AG10803 (cell line): ENCODE measurements around the gene RASGRP3.

Source experiments
- DNase-seq: peaks from one replicate; pipeline ENCODE4 v3.0.0; 2010; ENCODE audit warnings: low read depth
- H3K4me3 ChIP-seq: 2 replicates; pipeline ENCODE4 v1.5.1; 2011; ENCODE audit warnings: mild to moderate bottlenecking, low read length, control low read depth
- TF ChIP-seq, protein P1 (sequence below): conservative IDR thresholded peaks from 2 replicates; pipeline ENCODE4 v1.5.1; 2011; ENCODE audit warnings: mild to moderate bottlenecking, low read length, control low read depth, inconsistent platforms

The RASGRP3 gene

DNA sequence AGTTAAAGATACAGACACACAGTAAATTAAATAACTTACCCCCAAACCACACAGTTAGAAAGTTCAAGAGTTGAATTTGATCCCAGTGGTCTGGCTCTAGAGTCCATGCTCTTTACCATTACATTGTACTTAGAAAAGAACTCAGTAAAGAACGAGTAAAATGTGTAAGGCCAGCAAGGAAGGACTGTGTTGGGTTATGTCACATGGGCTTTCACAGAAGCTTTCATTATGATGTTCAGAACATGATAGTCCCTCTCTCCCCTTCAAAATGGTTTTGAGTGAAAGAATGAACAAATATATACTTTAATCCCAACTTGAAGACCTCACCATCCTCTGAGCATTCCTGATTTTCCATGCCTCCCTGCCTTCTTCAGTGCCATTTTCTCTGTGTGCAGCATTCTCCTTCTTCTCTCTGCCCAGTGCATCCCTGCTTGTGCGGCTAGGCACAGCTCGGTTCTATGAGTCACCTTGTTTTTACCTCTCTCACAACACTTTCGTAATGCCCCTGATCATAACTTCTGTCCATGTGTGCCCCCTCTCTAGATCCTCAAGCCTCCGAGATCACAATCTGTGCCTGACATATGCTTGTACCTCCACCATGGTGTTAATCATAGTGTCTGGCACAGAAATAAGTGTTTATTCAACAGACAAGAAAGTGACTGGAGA is 22.0 kb downstream of the RASGRP3 start:
- DNase-seq: no peak
- H3K4me3 ChIP-seq: no peak overlapping the region
- TF ChIP-seq, protein P1, sequence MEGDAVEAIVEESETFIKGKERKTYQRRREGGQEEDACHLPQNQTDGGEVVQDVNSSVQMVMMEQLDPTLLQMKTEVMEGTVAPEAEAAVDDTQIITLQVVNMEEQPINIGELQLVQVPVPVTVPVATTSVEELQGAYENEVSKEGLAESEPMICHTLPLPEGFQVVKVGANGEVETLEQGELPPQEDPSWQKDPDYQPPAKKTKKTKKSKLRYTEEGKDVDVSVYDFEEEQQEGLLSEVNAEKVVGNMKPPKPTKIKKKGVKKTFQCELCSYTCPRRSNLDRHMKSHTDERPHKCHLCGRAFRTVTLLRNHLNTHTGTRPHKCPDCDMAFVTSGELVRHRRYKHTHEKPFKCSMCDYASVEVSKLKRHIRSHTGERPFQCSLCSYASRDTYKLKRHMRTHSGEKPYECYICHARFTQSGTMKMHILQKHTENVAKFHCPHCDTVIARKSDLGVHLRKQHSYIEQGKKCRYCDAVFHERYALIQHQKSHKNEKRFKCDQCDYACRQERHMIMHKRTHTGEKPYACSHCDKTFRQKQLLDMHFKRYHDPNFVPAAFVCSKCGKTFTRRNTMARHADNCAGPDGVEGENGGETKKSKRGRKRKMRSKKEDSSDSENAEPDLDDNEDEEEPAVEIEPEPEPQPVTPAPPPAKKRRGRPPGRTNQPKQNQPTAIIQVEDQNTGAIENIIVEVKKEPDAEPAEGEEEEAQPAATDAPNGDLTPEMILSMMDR: no peak

DNA sequence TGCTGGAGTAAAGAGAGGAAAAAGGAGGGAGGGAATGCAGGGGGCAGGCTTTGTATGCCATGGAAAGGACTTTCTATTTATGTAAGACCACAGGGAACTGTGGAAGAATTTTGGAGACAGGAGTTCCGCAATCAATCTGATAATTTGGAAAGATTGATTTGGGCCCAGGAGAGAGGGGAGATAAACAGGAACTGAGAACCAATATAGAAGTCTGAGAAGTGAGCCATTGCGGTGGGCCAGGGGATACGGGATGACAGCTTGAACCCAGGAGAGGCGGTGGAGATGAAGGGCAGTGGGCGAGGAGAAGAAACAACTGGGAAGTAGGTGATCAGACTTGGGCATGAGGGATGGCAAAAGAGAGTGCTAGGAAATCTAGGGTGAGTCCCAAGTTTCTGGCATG is 23.7 kb downstream of the RASGRP3 start:
- DNase-seq: no peak
- H3K4me3 ChIP-seq: no peak overlapping the region

DNA sequence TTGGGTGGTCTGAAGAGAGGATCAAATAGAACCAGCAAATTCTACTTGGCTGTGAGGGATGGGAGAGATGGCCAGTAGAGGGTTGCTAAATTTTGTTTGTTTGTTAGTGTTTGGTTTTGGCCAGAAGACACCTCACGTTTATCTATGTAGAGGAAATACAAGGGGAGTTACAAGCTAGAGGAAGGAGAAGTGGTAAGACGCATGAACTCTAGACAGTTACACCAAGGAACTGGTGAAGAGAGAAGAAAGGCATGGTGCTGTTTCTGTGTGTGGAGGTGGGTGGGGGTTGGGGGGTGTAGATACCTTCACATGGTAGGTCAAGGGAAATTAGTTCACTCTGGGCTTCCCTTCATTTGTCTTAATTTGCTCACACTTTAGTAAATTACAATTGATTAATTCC is 25.6 kb downstream of the RASGRP3 start:
- DNase-seq: no peak
- no peak overlapping the region for H3K4me3 ChIP-seq
- TF ChIP-seq, protein P1: no peak

More for the DNA sequence above, 23.7 kb downstream of the RASGRP3 start:
- TF ChIP-seq, protein P1: no peak

DNA sequence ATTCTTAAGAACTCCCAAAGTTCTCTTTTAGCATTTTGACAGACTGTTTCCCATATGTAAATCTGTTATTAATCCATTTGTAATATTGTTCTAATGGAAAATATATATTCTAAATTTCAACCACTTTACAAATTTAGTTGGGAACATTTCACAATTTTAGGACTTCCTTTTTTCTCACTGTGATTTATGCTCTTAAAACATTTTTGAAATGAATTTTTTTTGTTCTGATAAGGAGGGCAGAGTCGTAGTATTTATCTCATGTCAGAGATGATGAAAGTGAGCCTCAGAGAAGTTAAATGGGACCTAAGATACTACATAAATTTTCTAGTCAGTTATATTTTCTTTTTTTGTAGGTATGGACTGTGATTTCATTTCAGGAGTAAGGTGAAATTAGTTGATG is 26.6 kb downstream of the RASGRP3 start:
- TF ChIP-seq, protein P1: no peak
- no peak overlapping the region for H3K4me3 ChIP-seq
- DNase-seq: no peak

DNA sequence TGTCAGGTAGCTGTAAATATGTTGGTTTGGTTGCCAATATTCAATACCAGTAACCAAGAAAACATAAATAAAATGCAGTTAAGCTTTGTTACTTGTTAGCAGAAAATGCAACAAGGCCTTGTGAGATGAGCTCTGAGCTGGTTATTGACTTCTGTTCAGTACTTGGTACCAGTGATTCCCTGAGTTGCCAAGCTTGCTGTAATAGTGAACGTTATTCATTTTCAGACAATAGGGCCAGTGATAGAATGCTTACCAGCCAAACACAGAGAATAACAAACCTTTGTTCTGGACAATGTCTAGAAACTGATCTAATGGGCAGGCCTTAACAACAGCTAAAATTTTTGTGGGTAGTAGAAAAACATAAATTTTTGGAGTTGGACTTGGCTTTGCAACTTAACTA is 29.5 kb downstream of the RASGRP3 start:
- H3K4me3 ChIP-seq: no peak overlapping the region
- TF ChIP-seq, protein P1: no peak
- peak; percentile 35 for DNase-seq

DNA sequence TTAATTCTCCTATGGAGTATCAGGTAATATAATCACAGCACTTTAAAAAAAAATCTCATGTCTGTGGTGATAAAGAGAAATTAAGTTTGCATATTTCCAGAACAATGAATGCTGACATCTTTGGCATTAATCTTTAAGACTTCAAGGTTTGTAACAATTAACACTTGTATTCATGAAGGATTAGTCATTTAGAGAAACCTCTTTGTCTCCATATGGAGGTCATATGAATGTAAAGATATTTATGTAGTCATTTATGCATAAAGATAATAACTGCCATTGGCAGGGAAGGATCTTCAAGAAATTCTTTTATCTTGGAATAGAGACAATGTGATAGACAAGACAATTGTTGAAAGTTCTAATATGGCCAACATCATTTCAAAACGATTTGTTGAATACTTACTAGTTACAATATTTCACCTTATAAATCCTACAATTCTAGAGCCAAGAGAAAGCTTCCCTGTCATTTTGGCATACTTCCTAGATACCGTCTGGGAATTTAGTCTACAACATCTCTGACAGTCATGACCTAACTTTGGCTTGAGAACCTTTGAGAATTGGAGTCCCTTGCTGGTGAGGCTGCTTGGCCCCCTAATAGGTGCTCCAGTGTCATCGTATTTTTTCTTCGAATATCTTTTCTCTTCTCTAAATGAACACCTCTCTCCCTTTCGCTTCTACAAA is 33.6 kb downstream of the RASGRP3 start:
- TF ChIP-seq, protein P1: no peak
- DNase-seq: no peak
- no peak overlapping the region for H3K4me3 ChIP-seq

DNA sequence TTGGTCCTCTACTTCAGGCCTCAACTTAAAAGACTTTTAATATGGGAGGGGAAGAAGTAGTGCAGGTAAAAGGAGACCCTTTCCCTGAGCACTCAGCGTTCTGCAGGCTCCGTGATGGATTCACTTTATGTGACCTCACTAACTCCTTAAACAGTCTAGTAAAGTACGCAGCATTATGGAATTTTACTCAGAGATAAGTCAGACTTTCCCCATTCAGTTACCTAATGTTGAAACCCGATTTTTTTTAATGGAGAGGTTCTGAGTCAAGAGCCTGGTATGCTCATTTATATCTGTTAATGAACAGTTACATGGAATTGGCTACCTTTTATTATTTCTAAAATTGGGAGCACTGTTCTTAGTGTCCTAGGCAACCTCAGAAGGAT is 34.1 kb downstream of the RASGRP3 start:
- no peak overlapping the region for H3K4me3 ChIP-seq
- DNase-seq: no peak
- TF ChIP-seq, protein P1: no peak
